H9 (cell line): Measurements from ENCODE around the gene THTPA. TPM values are rescaled to one million over a fixed set of nuclear protein-coding genes. Genes with fewer than 3 reads are reported as not detected.

Source experiments
- DNase-seq: peaks from one replicate; pipeline ENCODE4 v3.0.0-alpha.2; 2017
- H2AFZ ChIP-seq: one replicate; pipeline ENCODE4 v1.6.1; 2013; ENCODE audit warnings: mild to moderate bottlenecking, low read length, control low read depth, moderate library complexity
- H2AK5ac ChIP-seq: 2 replicates; pipeline ENCODE4 v1.6.1; 2013; ENCODE audit warnings: low read length, control low read depth, mixed read lengths; ENCODE audit not compliant: insufficient read length
- H2BK120ac ChIP-seq: one replicate; pipeline ENCODE4 v1.6.1; 2013; ENCODE audit warnings: low read depth, mild to moderate bottlenecking, low read length, control low read depth, inconsistent platforms; ENCODE audit not compliant: poor library complexity, severe bottlenecking
- H2BK12ac ChIP-seq: 2 replicates; pipeline ENCODE4 v1.6.1; 2013; ENCODE audit warnings: low read length, control low read depth, mixed read lengths, low read depth; ENCODE audit not compliant: insufficient read length
- H2BK15ac ChIP-seq: 2 replicates; pipeline ENCODE4 v1.6.1; 2013; ENCODE audit warnings: low read depth, low read length, control low read depth
- H2BK20ac ChIP-seq: one replicate; pipeline ENCODE4 v1.6.1; 2013; ENCODE audit warnings: low read depth, mild to moderate bottlenecking, low read length, control low read depth, inconsistent platforms; ENCODE audit not compliant: poor library complexity, severe bottlenecking
- H2BK5ac ChIP-seq: 2 replicates; pipeline ENCODE4 v1.6.1; 2013; ENCODE audit warnings: low read length, control low read depth, mixed read lengths; ENCODE audit not compliant: insufficient read length
- H3K14ac ChIP-seq: 2 replicates; pipeline ENCODE4 v1.6.1; 2013; ENCODE audit warnings: low read length, control low read depth; ENCODE audit not compliant: insufficient read depth
- H3K18ac ChIP-seq: 2 replicates; pipeline ENCODE4 v1.6.1; 2013; ENCODE audit warnings: low read depth, mild to moderate bottlenecking, mixed read lengths, low read length, control low read depth; ENCODE audit not compliant: insufficient read length
- H3K23ac ChIP-seq: 2 replicates; pipeline ENCODE4 v1.6.1; 2013; ENCODE audit warnings: low read length, control low read depth, mixed read lengths, low read depth; ENCODE audit not compliant: insufficient read length
- H3K23me2 ChIP-seq: 2 replicates; pipeline ENCODE4 v1.6.1; 2013; ENCODE audit warnings: low read depth, mild to moderate bottlenecking, mixed read lengths, low read length, control low read depth; ENCODE audit not compliant: insufficient read length, poor library complexity, severe bottlenecking
- H3K27ac ChIP-seq: 2 replicates; pipeline ENCODE4 v1.5.1; 2013; ENCODE audit warnings: low read length, control low read depth, mixed read lengths, low read depth; ENCODE audit not compliant: insufficient read length
- H3K27me3 ChIP-seq: 2 replicates; pipeline ENCODE4 v1.6.1; 2013; ENCODE audit warnings: low read length, control low read depth, inconsistent platforms; ENCODE audit not compliant: insufficient read depth
- H3K4ac ChIP-seq: 2 replicates; pipeline ENCODE4 v1.6.1; 2013; ENCODE audit warnings: low read depth, mild to moderate bottlenecking, control low read depth, inconsistent platforms, low read length, moderate library complexity
- H3K4me1 ChIP-seq: 2 replicates; pipeline ENCODE4 v1.6.1; 2013; ENCODE audit warnings: low read length, control low read depth, inconsistent platforms; ENCODE audit not compliant: insufficient read depth
- H3K4me2 ChIP-seq: 2 replicates; pipeline ENCODE4 v1.6.1; 2013; ENCODE audit warnings: low read length, control low read depth, mixed read lengths; ENCODE audit not compliant: insufficient read length, insufficient read depth
- H3K56ac ChIP-seq: 2 replicates; pipeline ENCODE4 v1.6.1; 2013; ENCODE audit warnings: low read depth, mild to moderate bottlenecking, mixed read lengths, low read length, control low read depth; ENCODE audit not compliant: insufficient read length
- H3K79me1 ChIP-seq: 2 replicates; pipeline ENCODE4 v1.6.1; 2013; ENCODE audit warnings: low read depth, mild to moderate bottlenecking, moderate library complexity, low read length, control low read depth, inconsistent platforms; ENCODE audit not compliant: insufficient read depth, poor library complexity, severe bottlenecking
- H3K79me2 ChIP-seq: 2 replicates; pipeline ENCODE4 v1.6.1; 2013; ENCODE audit warnings: low read length, control low read depth, inconsistent platforms; ENCODE audit not compliant: insufficient read depth
- H3K9ac ChIP-seq: 2 replicates; pipeline ENCODE4 v1.6.1; 2013; ENCODE audit warnings: low read length, control low read depth, mixed read lengths; ENCODE audit not compliant: insufficient read length; ENCODE audit errors: extremely low read depth
- H3K9me3 ChIP-seq: one replicate; pipeline ENCODE4 v1.6.1; 2013; ENCODE audit warnings: low read depth, low read length, inconsistent platforms; ENCODE audit not compliant: control insufficient read depth
- H3T11ph ChIP-seq: one replicate; pipeline ENCODE4 v1.6.1; 2013; ENCODE audit warnings: mild to moderate bottlenecking, low read length, control low read depth, inconsistent platforms
- H4K20me1 ChIP-seq: one replicate; pipeline ENCODE4 v1.6.1; 2013; ENCODE audit not compliant: control insufficient read depth, insufficient read length, insufficient read depth
- H4K5ac ChIP-seq: 2 replicates; pipeline ENCODE4 v1.6.1; 2013; ENCODE audit warnings: low read depth, mild to moderate bottlenecking, mixed read lengths, low read length, control low read depth; ENCODE audit not compliant: insufficient read length
- H4K8ac ChIP-seq: replicated peaks from 2 replicates; pipeline ENCODE4 v1.6.1; 2013; ENCODE audit warnings: low read length, control low read depth, mixed read lengths, low read depth; ENCODE audit not compliant: insufficient read length
- H4K91ac ChIP-seq: 2 replicates; pipeline ENCODE4 v1.6.1; 2013; ENCODE audit warnings: low read depth, mild to moderate bottlenecking, moderate library complexity, mixed read lengths, low read length, control low read depth; ENCODE audit not compliant: insufficient read length
- H3K27ac Mint-ChIP-seq, 3 experiments: 2 replicates in 2 of 3; 3 replicates in 1 of 3; pipeline ENCODE4 v1.8.0; 2020 to 2021; ENCODE audit warnings: mixed read lengths in 3 of 3, mild to moderate bottlenecking in 1 of 3, moderate library complexity in 1 of 3
- H3K27me3 Mint-ChIP-seq: 2 replicates; pipeline ENCODE4 v1.8.0; 2021; ENCODE audit warnings: low read depth, mild to moderate bottlenecking, moderate library complexity, mixed read lengths
- H3K36me3 Mint-ChIP-seq, 3 experiments: 2 replicates in 2 of 3; 3 replicates in 1 of 3; pipeline ENCODE4 v1.8.0; 2020 to 2021; ENCODE audit warnings: low read depth in 3 of 3, mixed read lengths in 3 of 3; ENCODE audit not compliant: insufficient read depth in 1 of 3
- H3K4me1 Mint-ChIP-seq, 2 experiments: 2 replicates each; pipeline ENCODE4 v1.8.0; 2020; ENCODE audit warnings: mixed read lengths in 2 of 2
- H3K4me3 Mint-ChIP-seq, 2 experiments: 2 replicates in 1 of 2; 3 replicates in 1 of 2; pipeline ENCODE4 v1.8.0; 2020 to 2021; ENCODE audit warnings: mild to moderate bottlenecking in 2 of 2, mixed read lengths in 2 of 2, moderate library complexity in 1 of 2
- H3K9me3 Mint-ChIP-seq, 2 experiments: 2 replicates in 1 of 2; 3 replicates in 1 of 2; pipeline ENCODE4 v1.8.0; 2020; ENCODE audit warnings: mild to moderate bottlenecking in 2 of 2, mixed read lengths in 2 of 2, moderate library complexity in 1 of 2
- CTCF ChIP-seq: fragments of 200-600 bp; sonication (generic); conservative IDR thresholded peaks from 3 replicates; pipeline ENCODE4 v1.8.0; 2021; ENCODE audit warnings: antibody characterized with exemption, mild to moderate bottlenecking
- WGBS: extraction: QIAGEN DNeasy Blood & Tissue Kit; methylation state at CpG from one replicate; pipeline ENCODE4 v1.1.7; 2013; ENCODE audit warnings: missing lambda C conversion rate, low lambda C conversion rate, mixed read lengths; ENCODE audit not compliant: insufficient read length; ENCODE audit errors: extremely low coverage; 5-methylcytosine and 5-hydroxymethylcytosine counted together
- total RNA-seq: library from RNA; stranded (reverse); gene quantifications from 2 replicates; pipeline ENCODE4 v1.2.1, GENCODE V29; 2021

The THTPA gene
- total RNA-seq, 1 experiment from 2014 or later: 15.6 TPM

GRCh38 chr14:23513005-23513817, 42.9 kb upstream of the THTPA start:
- TF ChIP-seq CTCF: no peak

More at GRCh38 chr14:23513005-23513817, 42.9 kb upstream of the THTPA start:
- Histone ChIP-seq H4K91ac (no peak overlapping the region), H4K20me1 (no peaks in the 10 kb centered on the region), H3K4me1 (peaks cover 6% of the 10 kb centered on the region; the same call in 1 of the 2 replicates), H3K27ac (no peak overlapping the region), H3K23ac (no peak overlapping the region), H2BK20ac (no peak overlapping the region), H2BK120ac (no peak overlapping the region), H3K79me2 (no peaks in the 10 kb centered on the region), H3K23me2 (peaks cover 3% of the 10 kb centered on the region), H4K8ac (no peak overlapping the region), H2BK15ac (no peak overlapping the region), H3K18ac (no peak overlapping the region), H3K27me3 (no peaks in the 10 kb centered on the region; the same call in 1 of the 2 replicates), H2AFZ (no peak overlapping the region), H3T11ph (no peak overlapping the region), H3K4me2 (no peak overlapping the region), H2BK5ac (no peak overlapping the region), H3K79me1 (no peaks in the 10 kb centered on the region), H4K5ac (no peak overlapping the region), H3K9me3 (no peaks in the 10 kb centered on the region), H2AK5ac (no peak overlapping the region), H3K14ac (no peak overlapping the region; the same call in 1 of the 2 replicates), H3K9ac (no peak overlapping the region), H2BK12ac (no peak overlapping the region), H3K4ac (no peak overlapping the region), H3K56ac (no peak overlapping the region)
- peak overlapping the region in 2 of 3 experiments; percentile 8 to 15; a peak in 1 of 7 replicates for H3K27ac Mint-ChIP-seq
- H3K4me3 Mint-ChIP-seq: no peak overlapping the region
- peaks cover 20% of the 10 kb centered on the region for H3K27me3 Mint-ChIP-seq
- peaks cover 11 to 25% of the 10 kb centered on the region in 2 experiments for H3K4me1 Mint-ChIP-seq
- H3K36me3 Mint-ChIP-seq: peaks cover 0 to 2% (median 0%) of the 10 kb centered on the region in 3 experiments; a peak in 1 of 7 replicates
- no peak for DNase-seq
- WGBS: no CpG with 5 or more reads among the region's 25 CpGs
- H3K9me3 Mint-ChIP-seq: no peaks in the 10 kb centered on the region
